ENCODE results near the gene RNF214. TPM values are rescaled to one million over a fixed set of nuclear protein-coding genes. Genes with fewer than 3 reads are reported as not detected.

Gene RNF214
- total and polyA plus RNA-seq, 8 donors: 6.7 to 21.6 (median 11.0) TPM

GRCh38 chr11:117305145-117305544 is 72.7 kb downstream of the RNF214 start:
- Histone ChIP-seq H3K4me3 (no peak overlapping the region), H3K36me3 (peaks cover 0 to 14% (median 0%) of the 10 kb centered on the region in 4 donors), H3K27ac (no peak overlapping the region), H3K9me3 (no peaks in the 10 kb centered on the region), H3K27me3 (no peaks in the 10 kb centered on the region), H3K4me1 (peaks cover 5 to 12% (median 9%) of the 10 kb centered on the region in 4 donors)
- TF ChIP-seq POLR2AphosphoS5 (IDR thresholded peaks at IDR 0.05) (no peak), EP300 (IDR thresholded peaks at IDR 0.05) (no peak), POLR2A (IDR thresholded peaks at IDR 0.05) (no peak)
- TF ChIP-seq, protein P1, sequence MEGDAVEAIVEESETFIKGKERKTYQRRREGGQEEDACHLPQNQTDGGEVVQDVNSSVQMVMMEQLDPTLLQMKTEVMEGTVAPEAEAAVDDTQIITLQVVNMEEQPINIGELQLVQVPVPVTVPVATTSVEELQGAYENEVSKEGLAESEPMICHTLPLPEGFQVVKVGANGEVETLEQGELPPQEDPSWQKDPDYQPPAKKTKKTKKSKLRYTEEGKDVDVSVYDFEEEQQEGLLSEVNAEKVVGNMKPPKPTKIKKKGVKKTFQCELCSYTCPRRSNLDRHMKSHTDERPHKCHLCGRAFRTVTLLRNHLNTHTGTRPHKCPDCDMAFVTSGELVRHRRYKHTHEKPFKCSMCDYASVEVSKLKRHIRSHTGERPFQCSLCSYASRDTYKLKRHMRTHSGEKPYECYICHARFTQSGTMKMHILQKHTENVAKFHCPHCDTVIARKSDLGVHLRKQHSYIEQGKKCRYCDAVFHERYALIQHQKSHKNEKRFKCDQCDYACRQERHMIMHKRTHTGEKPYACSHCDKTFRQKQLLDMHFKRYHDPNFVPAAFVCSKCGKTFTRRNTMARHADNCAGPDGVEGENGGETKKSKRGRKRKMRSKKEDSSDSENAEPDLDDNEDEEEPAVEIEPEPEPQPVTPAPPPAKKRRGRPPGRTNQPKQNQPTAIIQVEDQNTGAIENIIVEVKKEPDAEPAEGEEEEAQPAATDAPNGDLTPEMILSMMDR (IDR thresholded peaks at IDR 0.05): no peak
- 86 to 92% (median 88%) methylated on average over 3 of the region's 3 CpGs for WGBS, 5 donors
- DNase-seq: no peak
- intact Hi-C loops (cut with DNase I; ENCODE audit: low total_unique reads): no loop called here

DNA sequence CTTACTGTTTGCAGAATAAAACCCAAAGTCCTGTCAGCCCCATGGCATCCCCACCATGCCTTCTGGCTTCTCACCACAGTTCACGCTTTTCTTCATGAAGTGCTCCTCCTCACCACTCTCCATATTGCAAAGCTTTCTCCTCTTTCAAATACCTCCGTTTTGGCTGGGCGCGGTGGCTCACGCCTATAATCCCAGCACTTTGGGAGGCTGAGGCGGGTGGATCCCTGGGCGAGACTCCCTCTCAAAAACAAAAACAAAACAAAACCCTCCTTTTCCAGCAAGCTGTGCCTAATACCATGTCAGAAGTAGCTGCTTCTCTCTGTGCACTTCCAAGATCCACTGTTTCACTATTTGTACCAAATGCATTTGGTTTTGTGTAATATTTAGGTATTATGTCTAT is 76.8 kb downstream of the RNF214 start:
- intact Hi-C loops (cut with DNase I; ENCODE audit: low total_unique reads): no loop called here
- DNase-seq: no peak

GRCh38 chr11:117313091-117313490 is 80.6 kb downstream of the RNF214 start:
- H3K27ac ChIP-seq: no peak overlapping the region
- no peaks in the 10 kb centered on the region for H3K9me3 ChIP-seq
- intact Hi-C loops (cut with DNase I; ENCODE audit: low total_unique reads): loop anchor here (10.0 kb wide), 1 partner anchor 78 kb away; the partner anchor contains the start of genes PCSK7 and RNF214
- H3K27me3 ChIP-seq: no peaks in the 10 kb centered on the region
- H3K4me3 ChIP-seq: no peak overlapping the region
- TF ChIP-seq POLR2AphosphoS5 (IDR thresholded peaks at IDR 0.05): no peak
- TF ChIP-seq POLR2A (IDR thresholded peaks at IDR 0.05): no peak
- TF ChIP-seq EP300 (IDR thresholded peaks at IDR 0.05): no peak
- TF ChIP-seq, protein P1 (IDR thresholded peaks at IDR 0.05): no peak
- DNase-seq: no peak
- H3K36me3 ChIP-seq: no peaks in the 10 kb centered on the region
- 75 to 86% (median 86%) methylated on average over 5 of the region's 5 CpGs for WGBS, 5 donors
- H3K4me1 ChIP-seq: peaks cover 19 to 34% (median 26%) of the 10 kb centered on the region in 4 donors

More for the DNA sequence above, 76.8 kb downstream of the RNF214 start:
- no peaks in the 10 kb centered on the region for H3K9me3 ChIP-seq
- H3K27me3 ChIP-seq: no peaks in the 10 kb centered on the region
- WGBS, 5 donors: 84 to 97% (median 95%) methylated on average over 7 of the region's 7 CpGs
- no peak overlapping the region for H3K4me3 ChIP-seq
- H3K27ac ChIP-seq: no peak overlapping the region
- TF ChIP-seq, protein P1 (IDR thresholded peaks at IDR 0.05): no peak
- H3K4me1 ChIP-seq: peaks cover 5 to 9% (median 8%) of the 10 kb centered on the region in 4 donors
- peaks cover 0 to 14% (median 0%) of the 10 kb centered on the region in 4 donors for H3K36me3 ChIP-seq

GRCh38 chr11:117313828-117314768 is 81.6 kb downstream of the RNF214 start:
- H3K27ac ChIP-seq: no peak overlapping the region
- H3K4me3 ChIP-seq: peak overlapping the region in 3 of 4 donors; percentile 77 to 91 (median 84)
- TF ChIP-seq, protein P1 (IDR thresholded peaks at IDR 0.05): no peak
- TF ChIP-seq POLR2A (IDR thresholded peaks at IDR 0.05) (no peak), EP300 (IDR thresholded peaks at IDR 0.05) (no peak), POLR2AphosphoS5 (IDR thresholded peaks at IDR 0.05) (no peak)
- no peaks in the 10 kb centered on the region for H3K27me3 ChIP-seq
- 49 to 72% (median 56%) methylated on average over 12 to 14 of the region's 14 CpGs for WGBS, 5 donors
- H3K9me3 ChIP-seq: no peaks in the 10 kb centered on the region
- H3K36me3 ChIP-seq: no peaks in the 10 kb centered on the region
- intact Hi-C loops (cut with DNase I; ENCODE audit: low total_unique reads): loop anchor here (10.0 kb wide), 1 partner anchor 79 kb away; the partner anchor contains the start of genes PCSK7 and RNF214
- DNase-seq: no peak
- peaks cover 19 to 34% (median 26%) of the 10 kb centered on the region in 4 donors for H3K4me1 ChIP-seq

Measured in stomach (tissue), 9 donors.